Smooth muscle cell (in vitro differentiated cells): Measurements from ENCODE around the gene CDC42EP1. TPM values are rescaled to one million over a fixed set of nuclear protein-coding genes. Genes with fewer than 3 reads are reported as not detected.
"Not testable (repeated sequence)": the region's sequence is repeated elsewhere in the genome, so short reads cannot be mapped to it uniquely, and the experiment has no call there.

Source experiments
- DNase-seq: peaks from one replicate; lab custom pipeline; 2025; ENCODE audit not compliant: unreplicated experiment; lab: John Stamatoyannopoulos, UW
- H2AFZ ChIP-seq: fragments of 200-600 bp; sonication (generic); 2 replicates; pipeline ENCODE4 v1.6.0; 2016; ENCODE audit warnings: antibody characterized with exemption, low read depth, mild to moderate bottlenecking
- H3F3A ChIP-seq: fragments of 200-600 bp; sonication (generic); 2 replicates; pipeline ENCODE4 v1.6.0; 2017; ENCODE audit warnings: antibody characterized with exemption, low read depth
- H3K27ac ChIP-seq: fragments of 200-600 bp; sonication (generic); 2 replicates; pipeline ENCODE4 v1.5.1; 2016; ENCODE audit warnings: low read depth, mild to moderate bottlenecking
- H3K27me3 ChIP-seq: fragments of 200-600 bp; sonication (generic); 2 replicates; pipeline ENCODE4 v1.6.1; 2016; ENCODE audit warnings: low read depth, mild to moderate bottlenecking
- H3K36me3 ChIP-seq: fragments of 200-600 bp; sonication (generic); 2 replicates; pipeline ENCODE4 v1.5.1; 2016; ENCODE audit warnings: low read depth
- H3K4me1 ChIP-seq: fragments of 200-600 bp; sonication (generic); 2 replicates; pipeline ENCODE4 v1.5.1; 2016; ENCODE audit warnings: low read depth
- H3K4me2 ChIP-seq: fragments of 200-600 bp; sonication (generic); 2 replicates; pipeline ENCODE4 v1.6.0; 2016; ENCODE audit warnings: mild to moderate bottlenecking
- H3K4me3 ChIP-seq: fragments of 200-600 bp; sonication (generic); 2 replicates; pipeline ENCODE4 v1.5.1; 2016; ENCODE audit warnings: mild to moderate bottlenecking
- H3K79me2 ChIP-seq: fragments of 200-600 bp; sonication (generic); 2 replicates; pipeline ENCODE4 v1.6.0; 2016; ENCODE audit warnings: low read depth, mild to moderate bottlenecking
- H3K9ac ChIP-seq: fragments of 200-600 bp; sonication (generic); 2 replicates; pipeline ENCODE4 v1.6.0; 2016; ENCODE audit warnings: low read depth
- H3K9me3 ChIP-seq: fragments of 200-600 bp; sonication (generic); replicated peaks from 2 replicates; pipeline ENCODE4 v1.5.1; 2016; ENCODE audit warnings: low read depth
- H4K20me1 ChIP-seq: fragments of 200-600 bp; sonication (generic); 2 replicates; pipeline ENCODE4 v1.6.0; 2016; ENCODE audit warnings: low read depth
- WGBS: methylation state at CpG from one replicate; pipeline ENCODE4 v1.1.7; 2016; ENCODE audit warnings: low lambda C conversion rate; 5-methylcytosine and 5-hydroxymethylcytosine counted together
- polyA plus RNA-seq: library from polyadenylated mRNA; unstranded; fragments of >200 nt; fragmentation: Nextera tagmentation; extraction: Ambion mirVana; gene quantifications from 2 replicates; pipeline ENCODE4 v1.2.1, GENCODE V29; 2016
- total RNA-seq: library from RNA; depleted of rRNA; stranded (reverse); fragments of >200 nt; gene quantifications from 2 replicates; pipeline ENCODE4 v1.2.3, GENCODE V29; 2014
- TF ChIP-seq, protein P1 (sequence below): fragments of 200-600 bp; sonication (generic); IDR thresholded peaks from 2 replicates; pipeline ENCODE4 v1.5.1; 2017; ENCODE audit warnings: borderline replicate concordance, mild to moderate bottlenecking, antibody characterized with exemption; ENCODE audit not compliant: insufficient read depth, poor library complexity, severe bottlenecking

The CDC42EP1 gene
- total and polyA plus RNA-seq, 2 experiments from 2014 or later: 14.0 to 89.6 TPM

DNA sequence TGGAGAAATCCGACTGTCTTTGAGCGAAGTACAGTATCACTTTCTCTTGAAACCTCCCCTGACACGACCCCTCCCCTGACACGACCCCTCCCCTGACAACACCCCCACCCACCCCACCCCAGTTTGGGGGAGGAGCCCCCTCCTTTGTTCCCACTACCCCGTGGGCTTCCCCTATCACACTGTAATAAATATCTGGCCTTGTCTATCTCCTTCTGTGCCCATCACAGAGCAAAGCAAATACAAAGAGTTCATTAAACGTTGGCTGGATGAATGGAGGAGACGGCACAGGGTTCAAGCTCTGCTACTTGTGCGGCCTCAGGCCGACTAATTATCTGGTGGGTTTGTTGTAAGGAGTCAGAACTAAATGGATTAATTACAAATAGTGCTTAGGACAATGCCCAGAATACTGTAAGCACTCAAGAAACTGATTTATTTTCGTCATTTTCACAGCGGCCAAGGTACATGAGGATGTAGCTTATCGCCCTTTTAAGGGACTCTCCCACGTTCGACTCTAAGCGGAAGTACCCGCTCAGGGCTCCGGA, 47.7 kb downstream of the CDC42EP1 start:
- WGBS: 5% methylated on average over 17 of the region's 17 CpGs
- peak overlapping the region; percentile 89 for H3K4me3 ChIP-seq

DNA sequence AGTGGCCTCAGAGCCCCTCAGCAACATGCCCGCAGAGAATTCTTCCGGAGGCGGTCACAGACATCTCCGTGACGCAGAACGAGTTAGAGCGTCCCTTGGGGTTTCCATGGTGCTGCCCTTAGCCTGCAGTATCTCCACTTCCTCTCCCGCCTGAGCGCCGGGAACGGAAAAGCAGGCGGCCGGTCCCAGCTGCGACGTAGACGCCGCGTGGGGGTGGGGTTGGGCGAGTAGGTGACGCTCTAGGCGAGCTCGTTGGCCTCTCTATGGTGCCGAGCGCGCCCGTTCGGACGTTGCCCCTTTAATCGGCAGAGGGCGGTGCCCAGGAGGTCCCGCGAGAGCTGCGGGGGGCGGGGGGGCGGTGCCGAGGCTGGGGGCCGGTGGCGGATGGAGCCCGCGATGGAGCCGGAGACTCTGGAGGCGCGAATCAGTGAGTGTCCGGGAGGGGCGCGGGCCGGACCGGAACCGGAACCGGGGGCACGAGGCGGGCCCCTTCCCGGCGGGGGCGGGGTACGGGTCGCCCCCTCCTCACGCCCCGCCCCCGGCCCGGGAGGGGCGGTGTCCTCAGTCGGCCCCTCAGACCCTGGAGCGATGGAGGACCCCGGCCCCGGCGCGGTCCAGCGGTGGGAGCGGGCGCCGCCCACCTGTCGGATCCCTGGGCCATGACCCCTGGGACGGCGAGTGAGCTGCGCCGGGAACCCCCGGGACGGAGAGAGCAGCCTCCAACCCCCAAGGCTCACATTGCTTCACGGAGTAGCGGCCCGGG, 48.4 kb downstream of the CDC42EP1 start, which contains the start of gene GGA1:
TSS of gene GGA1 (plus strand) at position 358 of the 763 bp plus-strand sequence. CDS start at position 385, 27 bp downstream.
- Histone ChIP-seq H3K4me3 (peak within 1 kb of the TSS; percentile 89), H3K9me3 (no peaks in the 10 kb centered on the region)
- DNase-seq: peak; percentile 90

More for the DNA sequence above, 47.7 kb downstream of the CDC42EP1 start:
- H3K4me2 ChIP-seq: peak overlapping the region; percentile 96
- peaks cover 2% of the 10 kb centered on the region for H3F3A ChIP-seq
- peak overlapping the region; percentile 82 for H2AFZ ChIP-seq
- TF ChIP-seq, protein P1, sequence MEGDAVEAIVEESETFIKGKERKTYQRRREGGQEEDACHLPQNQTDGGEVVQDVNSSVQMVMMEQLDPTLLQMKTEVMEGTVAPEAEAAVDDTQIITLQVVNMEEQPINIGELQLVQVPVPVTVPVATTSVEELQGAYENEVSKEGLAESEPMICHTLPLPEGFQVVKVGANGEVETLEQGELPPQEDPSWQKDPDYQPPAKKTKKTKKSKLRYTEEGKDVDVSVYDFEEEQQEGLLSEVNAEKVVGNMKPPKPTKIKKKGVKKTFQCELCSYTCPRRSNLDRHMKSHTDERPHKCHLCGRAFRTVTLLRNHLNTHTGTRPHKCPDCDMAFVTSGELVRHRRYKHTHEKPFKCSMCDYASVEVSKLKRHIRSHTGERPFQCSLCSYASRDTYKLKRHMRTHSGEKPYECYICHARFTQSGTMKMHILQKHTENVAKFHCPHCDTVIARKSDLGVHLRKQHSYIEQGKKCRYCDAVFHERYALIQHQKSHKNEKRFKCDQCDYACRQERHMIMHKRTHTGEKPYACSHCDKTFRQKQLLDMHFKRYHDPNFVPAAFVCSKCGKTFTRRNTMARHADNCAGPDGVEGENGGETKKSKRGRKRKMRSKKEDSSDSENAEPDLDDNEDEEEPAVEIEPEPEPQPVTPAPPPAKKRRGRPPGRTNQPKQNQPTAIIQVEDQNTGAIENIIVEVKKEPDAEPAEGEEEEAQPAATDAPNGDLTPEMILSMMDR: no peak
- H4K20me1 ChIP-seq: no peaks in the 10 kb centered on the region
- no peak for DNase-seq
- peaks cover 8% of the 10 kb centered on the region for H3K4me1 ChIP-seq
- peak overlapping the region; percentile 90 for H3K9ac ChIP-seq
- H3K36me3 ChIP-seq: no peaks in the 10 kb centered on the region
- H3K9me3 ChIP-seq: no peaks in the 10 kb centered on the region
- H3K27me3 ChIP-seq: no peaks in the 10 kb centered on the region
- peak overlapping the region; percentile 96 for H3K27ac ChIP-seq
- H3K79me2 ChIP-seq: peaks cover 28% of the 10 kb centered on the region

DNA sequence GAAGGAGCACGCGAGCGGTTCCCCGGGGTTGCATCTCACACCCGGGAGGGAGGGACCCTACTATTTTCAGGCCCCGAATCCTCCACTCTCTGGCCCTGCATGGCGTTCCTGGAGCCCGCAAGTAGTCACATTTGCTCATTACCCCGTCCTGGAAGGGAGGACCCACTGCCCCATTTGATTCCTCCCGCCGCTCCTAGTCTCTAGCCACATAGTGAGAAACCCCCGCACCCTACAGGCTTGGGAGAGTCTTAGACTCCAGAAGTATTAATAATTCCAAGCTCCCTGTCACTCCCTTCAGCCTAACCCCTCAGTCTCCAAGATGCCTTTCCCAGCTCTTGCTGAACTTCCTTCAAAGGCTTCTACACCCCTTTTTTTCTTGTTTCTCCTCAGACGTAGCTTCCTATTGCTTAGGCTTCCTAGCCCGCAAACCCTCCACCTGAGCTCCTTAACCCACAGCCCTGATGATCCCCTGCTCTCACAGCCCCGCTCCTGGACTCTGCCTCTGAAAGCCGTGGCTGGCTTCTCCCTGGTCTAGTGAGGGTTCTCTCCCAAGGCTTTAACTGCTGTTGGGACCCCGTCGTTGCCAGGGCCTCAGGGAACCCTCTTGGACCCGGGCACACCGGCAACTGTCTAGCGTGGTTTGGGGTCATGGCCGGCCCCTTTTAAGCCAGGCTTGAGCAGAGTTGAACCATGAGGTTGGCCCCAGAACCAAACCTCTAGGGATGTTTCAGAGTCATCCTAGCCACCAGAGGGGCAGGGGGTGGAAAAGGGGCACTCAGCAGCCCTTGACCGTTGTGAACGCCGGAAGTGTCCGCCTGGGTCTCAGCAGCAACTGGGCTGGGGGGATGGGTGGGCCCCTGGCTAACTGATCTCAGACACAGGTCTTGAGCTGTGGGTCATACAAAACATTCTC, 49.2 kb downstream of the CDC42EP1 start:
- Histone ChIP-seq H3K4me1 (peaks cover 8% of the 10 kb centered on the region), H3K79me2 (peaks cover 28% of the 10 kb centered on the region), H3F3A (peaks cover 2% of the 10 kb centered on the region), H3K9me3 (no peaks in the 10 kb centered on the region), H3K27me3 (no peaks in the 10 kb centered on the region), H2AFZ (no peak overlapping the region), H3K4me3 (peak overlapping the region; percentile 89), H3K9ac (peak overlapping the region; percentile 90), H3K4me2 (peak overlapping the region; percentile 96), H3K27ac (peak overlapping the region; percentile 96), H3K36me3 (no peaks in the 10 kb centered on the region), H4K20me1 (no peaks in the 10 kb centered on the region)
- TF ChIP-seq, protein P1: no peak
- no peak for DNase-seq
- WGBS: 28% methylated on average over 26 of the region's 26 CpGs

More for the DNA sequence above, 48.4 kb downstream of the CDC42EP1 start, which contains the start of gene GGA1:
- under 1% methylated on average over 46 of the region's 82 CpGs for WGBS
- Histone ChIP-seq H3K36me3 (no peaks in the 10 kb centered on the region), H3F3A (peaks cover 2% of the 10 kb centered on the region), H3K27ac (peak within 1 kb of the TSS; percentile 96), H2AFZ (peak within 1 kb of the TSS; percentile 82), H3K4me1 (peaks cover 8% of the 10 kb centered on the region), H3K79me2 (peaks cover 28% of the 10 kb centered on the region), H3K27me3 (no peaks in the 10 kb centered on the region), H3K4me2 (peak within 1 kb of the TSS; percentile 96), H4K20me1 (no peaks in the 10 kb centered on the region), H3K9ac (peak within 1 kb of the TSS; percentile 90)
- TF ChIP-seq, protein P1: no peak

DNA sequence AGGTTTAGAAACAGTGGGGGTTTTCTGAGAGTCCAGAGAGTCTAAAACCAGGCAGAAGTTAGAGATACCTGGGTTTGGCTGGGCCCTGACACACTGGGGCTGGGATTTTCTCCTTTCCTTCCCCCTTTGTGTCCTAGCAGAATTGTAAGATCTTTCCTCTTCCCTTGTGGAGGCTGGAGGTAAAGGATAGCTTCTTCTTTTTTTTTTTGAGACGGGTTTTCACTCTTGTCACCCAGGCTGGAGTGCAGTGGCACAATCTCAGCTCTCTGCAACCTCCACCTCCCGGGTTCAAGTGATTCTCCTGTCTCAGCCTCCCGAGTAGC, 49.8 kb downstream of the CDC42EP1 start:
- Histone ChIP-seq H3K79me2 (peaks cover 28% of the 10 kb centered on the region), H3K4me3 (peak overlapping the region; percentile 89), H3K4me2 (peak overlapping the region; percentile 96)
- 97% methylated on average over 3 of the region's 3 CpGs for WGBS
- H3K27ac ChIP-seq, H4K20me1 ChIP-seq, H3K36me3 ChIP-seq, H2AFZ ChIP-seq, H3K9me3 ChIP-seq, DNase-seq, H3K4me1 ChIP-seq, H3K27me3 ChIP-seq, H3F3A ChIP-seq, H3K9ac ChIP-seq: not testable (repeated sequence)
